Ramos (cell line): ENCODE results near the gene HSP90AA1.

Experiments used
- in situ Hi-C: fragments of 300-500 bp; cut with MboI; formaldehyde crosslinking; loops from one replicate; pipeline ENCODE4 v1.14.3; 2022; ENCODE audit warnings: low sequenced_read_pairs; ENCODE audit not compliant: unreplicated experiment

HSP90AA1 gene

GRCh38 chr14:102075155-102075554 is 11.7 kb downstream of the HSP90AA1 start:
- in situ Hi-C loops = no loop called here

- in situ Hi-C loops = loop anchor here (25.0 kb wide), 1 partner anchor 238 kb away; the partner anchor contains the start of genes MOK and ZNF839
Measured at GRCh38 chr14:102074415-102074964, 12.4 kb downstream of the HSP90AA1 start.

GRCh38 chr14:102071283-102071998 is 15.4 kb downstream of the HSP90AA1 start:
- in situ Hi-C loops = loop anchor here (25.0 kb wide), 1 partner anchor 241 kb away; the partner anchor contains the start of genes MOK and ZNF839

GRCh38 chr14:102066041-102066451 is 20.8 kb downstream of the HSP90AA1 start:
- in situ Hi-C loops = loop anchor here (25.0 kb wide), 1 partner anchor 246 kb away; the partner anchor contains the start of genes MOK and ZNF839

GRCh38 chr14:102064590-102064989 is 22.3 kb downstream of the HSP90AA1 start:
- in situ Hi-C loops = loop anchor here (25.0 kb wide), 1 partner anchor 248 kb away; the partner anchor contains the start of genes MOK and ZNF839

- in situ Hi-C loops = loop anchor here (25.0 kb wide), 1 partner anchor 248 kb away; the partner anchor contains the start of genes MOK and ZNF839
Measured at GRCh38 chr14:102063808-102064429, 22.9 kb downstream of the HSP90AA1 start.

- in situ Hi-C loops = loop anchor here (25.0 kb wide), 1 partner anchor 249 kb away; the partner anchor contains the start of genes MOK and ZNF839
Measured at GRCh38 chr14:102063109-102063807, 23.6 kb downstream of the HSP90AA1 start.

- in situ Hi-C loops = loop anchor here (25.0 kb wide), 1 partner anchor 253 kb away; the partner anchor contains the start of genes MOK and ZNF839
Measured at GRCh38 chr14:102058961-102059360, 27.9 kb downstream of the HSP90AA1 start.

GRCh38 chr14:102058146-102058545 is 28.7 kb downstream of the HSP90AA1 start:
- in situ Hi-C loops = loop anchor here (25.0 kb wide), 1 partner anchor 254 kb away; the partner anchor contains the start of genes MOK and ZNF839

- in situ Hi-C loops = loop anchor here (25.0 kb wide), 1 partner anchor 255 kb away; the partner anchor contains the start of genes MOK and ZNF839
Measured at GRCh38 chr14:102057480-102058114, 29.2 kb downstream of the HSP90AA1 start.

- in situ Hi-C loops = loop anchor here (25.0 kb wide), 1 partner anchor 255 kb away; the partner anchor contains the start of genes MOK and ZNF839
Measured at GRCh38 chr14:102056694-102057442, 30.0 kb downstream of the HSP90AA1 start.

GRCh38 chr14:102055181-102055901 is 31.5 kb downstream of the HSP90AA1 start:
- in situ Hi-C loops = loop anchor here (25.0 kb wide), 1 partner anchor 257 kb away; the partner anchor contains the start of genes MOK and ZNF839

GRCh38 chr14:102052522-102052921 is 34.3 kb downstream of the HSP90AA1 start:
- in situ Hi-C loops = loop anchor here (25.0 kb wide), 1 partner anchor 260 kb away; the partner anchor contains the start of genes MOK and ZNF839

- in situ Hi-C loops = loop anchor here (25.0 kb wide), 1 partner anchor 262 kb away; the partner anchor contains the start of genes MOK and ZNF839
Measured at GRCh38 chr14:102050625-102051024, 36.2 kb downstream of the HSP90AA1 start.

- in situ Hi-C loops = loop anchor here (25.0 kb wide), 1 partner anchor 262 kb away; the partner anchor contains the start of genes MOK and ZNF839
Measured at GRCh38 chr14:102050026-102050405, 36.8 kb downstream of the HSP90AA1 start.

GRCh38 chr14:102049258-102050025 is 37.4 kb downstream of the HSP90AA1 start:
- in situ Hi-C loops = loop anchor here (25.0 kb wide), 1 partner anchor 263 kb away; the partner anchor contains the start of genes MOK and ZNF839
